GM12872 (cell line): ENCODE measurements around the gene CT45A1.
A peak's percentile ranks its signal among the peaks of the same experiment; 100 is the strongest.
"Not testable (repeated sequence)": the region's sequence is repeated elsewhere in the genome, so short reads cannot be mapped to it uniquely, and the experiment has no call there.

ENCODE experiments used
- CTCF ChIP-seq: IDR thresholded peaks from 3 replicates; pipeline ENCODE4 v1.5.1; 2011; ENCODE audit warnings: low read depth, mild to moderate bottlenecking, low read length, moderate library complexity; ENCODE audit not compliant: insufficient read depth

CT45A1 gene

DNA sequence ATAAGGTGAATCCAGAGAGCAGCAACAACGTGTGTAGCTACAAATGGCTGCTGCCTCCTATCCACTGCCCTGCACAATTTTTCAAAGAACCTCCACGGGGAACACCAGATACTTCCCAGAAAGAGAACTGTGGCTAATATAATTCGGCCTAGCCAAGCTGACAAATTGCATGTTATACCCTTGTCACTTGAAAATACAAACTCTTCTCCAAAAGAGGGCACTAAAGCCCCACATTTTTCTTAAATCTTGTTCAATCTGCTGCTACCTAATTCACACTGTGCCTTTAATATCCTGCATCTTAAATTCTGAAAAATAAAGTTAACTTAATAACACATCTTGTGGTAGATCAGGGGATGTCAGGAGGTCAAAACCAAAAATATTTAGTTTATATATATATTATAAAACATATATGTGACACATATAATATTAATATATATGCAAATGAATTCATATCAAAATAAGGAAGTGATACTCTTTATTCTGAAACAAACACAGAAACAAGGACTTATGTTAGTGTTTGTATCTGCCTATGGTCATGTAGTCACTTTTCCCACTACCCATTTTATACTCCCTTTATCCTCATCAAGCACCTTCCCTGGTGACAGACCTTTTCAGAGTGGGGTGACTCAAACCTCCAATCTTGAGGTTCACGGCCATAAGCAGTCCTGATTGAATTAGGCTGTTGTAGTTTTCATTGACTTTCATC lies 24.1 kb downstream of the CT45A1 start:
- no peak for TF ChIP-seq CTCF

DNA sequence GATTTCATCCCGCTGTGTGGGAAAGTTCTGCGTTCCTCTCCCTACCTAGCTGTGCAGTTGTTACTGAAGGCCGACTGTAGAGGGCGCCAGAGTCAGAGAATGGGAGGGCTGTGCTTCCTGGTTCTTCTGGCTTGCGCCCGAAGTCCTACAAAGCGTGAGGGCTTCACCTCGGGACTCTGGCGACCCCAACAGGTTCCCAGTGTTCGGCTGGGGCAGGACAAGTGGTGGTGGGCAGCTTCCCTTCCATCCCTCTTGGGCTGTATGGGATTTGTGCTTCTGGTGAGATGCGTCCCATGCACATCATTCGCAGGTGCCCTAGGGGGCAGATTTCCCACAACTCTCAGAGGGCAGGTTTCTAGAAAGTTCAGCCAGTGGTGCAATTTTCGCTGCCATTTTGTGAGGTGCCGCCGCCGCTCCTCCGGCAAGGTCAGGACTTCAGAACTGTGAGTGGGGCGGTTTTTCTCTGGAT lies 27.3 kb downstream of the CT45A1 start:
- TF ChIP-seq CTCF, result peak; percentile 70

GRCh38 chrX:135741192-135741715 lies 27.8 kb downstream of the CT45A1 start:
- TF ChIP-seq CTCF, result no peak

DNA sequence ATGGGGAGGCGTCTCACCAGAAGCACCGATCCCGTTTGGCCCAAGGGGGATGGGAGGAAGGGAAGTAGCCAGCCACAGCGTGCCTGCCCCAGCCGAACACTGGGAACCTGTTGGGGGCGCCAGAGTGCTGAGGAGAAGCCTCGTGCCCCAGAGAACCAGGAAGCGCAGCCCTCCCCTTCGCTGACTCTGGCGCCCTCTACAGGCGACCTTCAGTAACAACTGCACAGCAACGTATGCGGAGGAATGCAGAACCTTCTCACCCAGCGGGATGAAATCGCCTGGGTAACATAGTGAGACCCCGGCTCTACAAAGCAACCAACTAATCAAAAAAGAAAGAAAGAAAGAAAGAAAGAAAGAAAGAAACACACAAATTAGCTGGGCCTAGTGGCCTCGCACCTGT lies 54.7 kb downstream of the CT45A1 start, which contains the start of gene CT45A3:
Gene CT45A3, minus strand, starts transcription at position 101 of the 400 bp plus-strand sequence. CDS start 3,747 bp downstream, outside the sequence.
- not testable (repeated sequence) for TF ChIP-seq CTCF
